HG03280 (cell line): Measurements from ENCODE around the gene ZBTB20.

Experiments
- ATAC-seq: cut with Tn5 transposase; IDR thresholded peaks from one replicate; pipeline ENCODE4 v1.9.1; 2021; ENCODE audit warnings: mild to moderate bottlenecking, moderate library complexity; ENCODE audit not compliant: unreplicated experiment

ZBTB20 gene

DNA sequence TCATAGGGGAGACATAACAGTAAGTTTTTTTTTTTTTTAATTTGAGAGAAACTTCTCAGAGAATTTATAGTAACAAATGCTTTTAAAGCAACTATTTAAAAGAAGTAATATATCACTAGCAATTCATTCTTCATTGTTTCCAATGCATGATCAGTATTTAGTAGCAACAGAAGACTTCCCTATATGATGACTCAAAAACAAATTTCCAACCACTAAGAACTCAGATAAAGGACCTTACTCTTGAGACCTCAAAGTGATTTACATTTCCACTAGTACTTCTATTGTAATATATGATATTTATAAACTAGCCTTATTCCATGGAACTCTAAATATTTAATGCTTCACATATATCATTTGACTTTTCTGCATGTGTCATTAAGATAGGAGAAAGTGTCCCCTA, 356.3 kb downstream of the ZBTB20 start:
- ATAC-seq: no peak

DNA sequence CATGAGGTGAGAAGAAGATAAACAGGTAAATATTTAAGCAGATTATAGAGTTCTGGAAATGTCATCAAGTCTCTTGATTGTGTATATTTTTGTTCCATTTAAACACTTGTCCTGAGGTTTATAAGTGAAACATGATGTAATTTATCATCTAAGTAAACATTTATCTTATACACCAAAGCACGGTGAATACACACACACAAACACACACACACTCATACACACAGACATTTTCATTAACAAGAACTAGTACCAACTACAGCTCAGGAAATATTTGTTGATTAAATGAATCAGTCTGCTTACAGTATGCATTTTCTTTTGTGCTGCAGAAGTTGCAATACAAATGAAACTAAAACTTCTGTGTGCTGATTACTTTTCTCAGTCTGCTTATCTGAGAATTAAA, 357.3 kb downstream of the ZBTB20 start:
- ATAC-seq: no peak

DNA sequence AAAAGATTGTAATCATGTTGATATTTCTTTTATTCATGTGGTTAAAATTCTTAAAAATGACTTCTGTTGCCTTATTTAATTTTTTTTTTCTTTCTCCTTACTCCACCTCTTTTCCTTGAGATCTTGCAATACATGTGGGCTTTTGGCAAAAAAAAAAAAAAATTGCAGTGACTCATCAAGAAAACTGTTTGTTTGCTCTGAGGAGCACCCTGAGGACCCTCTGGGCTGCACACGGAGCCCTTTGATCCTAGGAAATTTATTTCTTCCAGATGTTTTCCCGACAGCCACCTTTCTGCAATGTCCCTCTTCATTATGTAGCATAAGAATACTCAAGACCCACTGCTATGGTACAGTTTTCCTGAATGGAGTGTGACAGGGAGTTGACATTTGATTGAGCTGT, 371.7 kb downstream of the ZBTB20 start:
- no peak for ATAC-seq

DNA sequence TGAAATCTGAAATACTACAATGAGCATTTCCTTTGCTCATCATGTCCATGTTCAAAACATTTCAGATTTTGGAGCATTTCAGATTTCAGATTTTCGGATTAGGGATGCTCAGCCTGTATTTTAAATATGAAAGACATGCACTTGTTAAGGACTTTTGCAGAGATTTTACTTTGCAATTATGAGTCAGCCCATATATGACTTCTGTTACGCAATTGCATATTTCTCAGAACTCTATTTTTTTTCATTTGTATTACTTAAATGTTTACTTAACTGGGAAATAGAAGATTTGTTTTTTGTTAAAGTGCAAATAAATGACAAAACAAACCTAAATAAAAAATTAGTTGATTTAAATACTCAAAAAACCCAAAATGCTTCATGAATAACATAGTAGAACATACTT, 376.2 kb downstream of the ZBTB20 start:
- no peak for ATAC-seq

DNA sequence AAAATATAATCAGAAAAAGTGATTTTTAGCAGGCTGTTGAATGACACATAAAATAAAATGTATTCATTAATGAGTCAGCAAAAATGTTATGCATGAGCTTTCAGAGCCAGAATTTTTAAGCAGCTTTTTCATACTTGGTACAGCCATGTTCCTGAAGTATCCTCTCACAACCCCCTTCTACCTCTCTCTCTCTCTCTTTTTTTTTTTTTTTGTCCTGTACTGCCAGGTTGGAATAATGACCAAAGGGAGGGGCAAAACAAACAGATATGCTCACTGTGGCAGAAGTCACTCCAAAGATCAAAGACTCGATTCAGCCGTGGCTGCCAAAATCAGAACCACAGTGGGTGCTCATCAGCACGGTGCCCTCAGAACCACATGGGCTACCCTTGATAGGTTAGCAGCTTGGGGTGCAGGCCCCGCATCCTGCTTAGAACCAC, 383.0 kb downstream of the ZBTB20 start:
- ATAC-seq: no peak

DNA sequence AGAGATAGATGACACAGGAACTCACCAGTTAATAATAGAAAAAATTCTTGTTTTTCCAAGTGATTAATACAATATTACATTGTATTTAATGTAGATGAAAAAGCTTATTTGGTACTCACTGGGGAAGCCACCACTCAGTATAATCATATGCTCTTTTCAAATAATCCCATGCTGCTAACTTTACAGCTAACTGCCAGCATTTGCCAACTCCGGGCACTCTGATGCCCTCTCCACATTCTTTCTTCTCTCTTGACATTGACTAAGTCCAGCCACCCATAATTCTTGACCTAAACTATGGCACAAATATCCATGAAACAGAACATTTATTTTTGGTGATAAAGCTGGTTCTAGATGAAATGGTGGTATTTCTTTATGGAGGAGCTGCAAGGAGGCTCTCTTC, 384.9 kb downstream of the ZBTB20 start:
- no peak for ATAC-seq

DNA sequence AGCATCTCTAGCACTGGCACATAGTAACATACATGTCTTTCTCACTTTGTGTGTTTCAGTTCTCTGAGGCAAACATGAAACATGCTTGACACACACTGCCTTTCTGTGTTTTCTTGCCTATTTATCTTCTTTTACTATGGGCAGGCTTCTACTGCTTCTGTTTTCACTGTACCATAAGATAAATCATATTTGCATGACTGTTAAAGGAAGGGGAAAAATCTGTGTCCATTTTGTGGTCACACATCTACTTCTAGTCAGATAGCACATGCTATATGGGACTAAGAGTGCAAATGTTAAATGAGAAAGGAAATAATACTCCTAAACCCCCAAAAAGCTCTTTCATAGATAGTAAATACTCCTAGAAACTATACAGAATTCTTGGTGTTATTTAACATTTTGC, 386.4 kb downstream of the ZBTB20 start:
- no peak for ATAC-seq

DNA sequence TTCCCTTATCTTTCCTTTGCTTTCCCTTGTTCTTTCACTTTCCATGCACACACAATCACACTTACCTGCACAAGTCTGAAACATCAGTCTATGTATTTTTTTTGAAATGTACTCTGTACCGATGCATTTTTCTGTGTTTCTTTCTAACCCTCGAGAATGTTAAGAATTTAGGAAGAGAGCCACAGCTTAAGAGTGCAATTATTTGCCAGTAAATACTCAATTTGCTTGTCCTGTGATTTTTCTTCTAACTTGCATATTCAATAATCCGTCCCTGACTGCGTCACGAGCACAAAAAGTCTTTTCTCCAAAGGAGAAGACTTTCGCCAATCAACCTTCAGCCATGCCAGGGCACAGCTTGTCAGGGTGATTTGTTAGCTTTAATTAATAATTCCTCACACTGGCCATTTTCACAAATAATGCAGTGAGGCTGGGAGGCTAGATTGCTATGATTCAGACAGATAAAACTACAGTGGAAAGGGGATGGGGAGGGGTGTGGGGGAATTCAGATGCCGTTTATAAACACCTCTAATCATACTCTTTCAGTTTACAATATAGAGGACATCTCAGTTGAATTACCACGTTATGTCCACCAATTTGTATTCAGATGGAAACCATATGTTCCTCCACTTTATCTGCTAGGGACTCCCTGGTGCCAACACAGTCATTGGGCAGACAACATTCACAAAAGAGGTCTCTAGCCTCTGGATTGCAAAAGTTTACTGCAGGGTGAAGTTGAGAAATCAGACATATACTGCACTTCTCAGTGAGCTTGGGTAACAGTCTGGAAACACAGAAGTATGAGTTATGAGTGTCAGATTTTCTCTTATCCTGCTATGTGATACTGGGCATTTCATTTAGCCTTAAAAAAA, 388.0 kb downstream of the ZBTB20 start:
- no peak for ATAC-seq

DNA sequence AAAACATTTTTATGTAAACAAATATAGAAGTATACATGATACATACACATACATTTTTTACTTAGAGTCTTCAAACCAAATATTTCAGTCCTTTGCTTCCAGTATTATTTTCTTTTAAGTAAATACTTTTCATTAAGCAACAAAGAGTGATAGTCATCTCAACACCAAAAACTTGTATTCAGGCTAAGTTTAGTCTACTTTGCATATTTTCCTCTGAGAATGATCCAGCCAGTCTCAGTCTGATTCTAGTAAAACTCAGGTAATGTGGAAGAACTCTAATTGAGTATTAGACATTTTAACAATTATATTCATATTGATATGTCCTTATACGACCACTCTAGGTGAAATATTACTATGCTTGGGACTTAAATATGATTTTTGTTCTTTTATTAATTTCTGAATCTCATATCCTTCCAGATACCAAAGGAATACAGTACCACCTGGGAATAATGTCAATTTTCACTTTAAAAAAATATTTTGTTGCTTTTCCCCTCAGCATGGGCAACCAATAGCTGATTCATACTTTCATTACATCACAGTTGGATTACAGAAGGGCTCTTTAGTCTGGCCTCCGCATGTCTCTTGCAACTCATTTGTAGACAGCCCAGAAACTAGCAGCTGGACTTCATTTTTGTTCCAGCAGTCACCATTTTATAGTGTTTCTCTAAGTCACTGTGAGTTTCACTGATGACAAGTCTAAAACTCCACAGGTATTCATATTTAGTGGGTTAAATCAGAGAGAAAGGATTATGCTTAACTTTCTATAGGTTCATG, 390.4 kb downstream of the ZBTB20 start:
- peak; percentile 74 for ATAC-seq

DNA sequence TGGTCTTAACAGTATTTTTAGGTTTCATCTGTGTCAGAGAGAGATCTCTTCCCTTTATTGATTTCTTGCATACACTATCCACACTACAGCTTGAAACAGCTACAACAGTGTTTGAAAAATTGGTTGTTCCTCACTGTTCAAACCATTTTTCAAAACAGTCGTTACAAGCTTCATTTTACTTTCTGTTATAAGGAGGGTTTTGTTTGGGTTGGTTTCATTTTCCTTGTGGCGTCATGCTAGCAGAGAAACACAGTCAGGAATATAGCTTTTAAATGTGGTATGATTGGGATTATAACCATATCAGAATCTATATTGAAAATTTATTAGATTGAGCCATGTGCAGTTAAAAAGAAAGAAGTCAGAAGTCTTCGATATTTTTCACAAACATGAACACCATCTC, 400.6 kb downstream of the ZBTB20 start:
- ATAC-seq: no peak

DNA sequence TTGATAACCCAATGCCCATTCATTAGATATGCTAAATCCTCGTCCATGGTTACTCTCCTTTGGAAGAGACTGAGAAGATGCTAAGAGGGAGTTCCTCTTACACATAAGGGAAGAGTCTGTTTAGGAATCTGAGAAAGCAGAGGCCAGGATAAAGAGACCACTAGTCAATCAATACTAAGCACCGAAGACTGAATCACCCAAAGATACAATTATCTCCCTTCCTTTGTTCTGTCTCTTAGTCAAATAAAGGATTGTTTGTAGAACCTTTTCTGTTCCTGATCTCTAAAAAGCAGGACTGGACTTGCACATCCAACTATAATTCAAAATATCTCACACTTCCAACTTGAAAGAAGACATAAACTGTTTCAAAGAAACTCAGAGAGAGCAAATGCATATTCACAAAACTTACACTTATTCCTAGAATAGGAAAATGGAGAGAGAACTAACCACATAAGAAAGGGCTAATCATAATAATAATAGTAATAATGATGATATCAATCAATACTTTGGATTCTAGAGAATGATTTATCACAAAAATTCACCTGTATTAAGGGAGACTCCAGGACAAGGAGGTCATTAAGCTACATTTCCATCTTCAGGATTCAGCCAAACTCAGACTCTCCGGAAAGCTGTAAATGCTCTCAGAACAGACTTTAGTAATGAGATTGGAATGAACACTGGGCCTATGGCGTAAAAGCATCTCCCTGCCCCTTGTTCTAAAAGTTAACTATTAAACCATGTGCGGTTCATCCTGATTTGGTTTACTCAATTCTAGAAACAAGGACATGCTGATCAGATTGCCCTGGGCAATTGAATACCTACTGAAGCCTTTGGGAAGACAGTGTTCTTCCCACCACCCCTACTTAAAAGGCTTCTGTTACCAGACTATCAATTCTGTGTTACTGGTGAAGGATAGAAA, 401.5 kb downstream of the ZBTB20 start:
- ATAC-seq: no peak

DNA sequence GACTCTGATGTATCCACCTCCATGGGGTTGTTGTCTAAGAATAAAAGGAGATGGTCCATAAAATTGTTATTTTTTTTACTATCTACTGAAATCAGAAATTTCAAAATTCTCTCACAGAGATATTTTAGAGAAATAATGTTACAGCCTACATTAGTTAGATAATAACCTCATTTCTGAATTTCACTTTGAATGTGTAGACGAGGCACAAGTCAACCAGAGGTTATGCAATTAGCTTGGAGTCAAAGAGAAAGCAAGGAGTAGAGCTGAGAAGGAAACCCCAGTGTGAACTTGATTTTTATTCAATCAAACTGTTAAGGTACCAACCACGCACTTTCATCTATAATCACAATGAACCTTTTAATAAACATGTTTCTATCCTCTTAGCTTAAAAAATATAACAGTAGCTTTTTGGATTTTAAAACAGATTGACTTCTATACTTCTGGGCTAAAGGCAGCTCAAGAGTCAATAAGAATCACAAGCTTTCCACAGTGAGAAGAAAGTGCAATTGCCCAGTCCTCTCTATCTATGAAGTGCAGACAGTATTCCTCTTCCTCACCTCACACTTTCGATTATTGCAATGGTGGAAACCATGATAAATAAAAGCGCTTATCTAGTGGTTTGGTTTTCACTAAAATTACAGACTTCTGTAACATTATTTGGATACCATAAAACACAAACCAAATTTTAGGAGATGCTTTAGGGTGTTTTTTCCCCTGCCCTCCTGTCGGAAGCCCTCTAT, 403.2 kb downstream of the ZBTB20 start:
- ATAC-seq: no peak

DNA sequence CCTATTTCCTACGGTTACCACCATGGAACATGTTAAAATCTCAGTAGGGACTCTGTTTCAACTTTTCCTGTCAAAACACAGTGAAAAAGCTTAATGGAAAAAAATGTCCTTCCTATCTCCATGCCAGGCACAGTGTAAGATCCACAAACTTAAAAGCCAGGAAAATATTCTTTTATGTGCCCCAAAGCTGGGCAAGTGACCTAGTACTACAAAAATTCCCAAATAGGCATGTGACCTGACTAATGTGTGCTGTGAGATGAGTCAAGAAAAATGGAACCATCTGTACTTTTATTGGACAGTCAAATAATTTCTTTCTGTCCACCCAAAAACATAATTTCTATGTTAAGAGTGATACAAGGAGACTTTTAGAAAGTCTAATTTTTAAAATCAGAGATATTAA, 406.0 kb downstream of the ZBTB20 start:
- ATAC-seq: no peak

DNA sequence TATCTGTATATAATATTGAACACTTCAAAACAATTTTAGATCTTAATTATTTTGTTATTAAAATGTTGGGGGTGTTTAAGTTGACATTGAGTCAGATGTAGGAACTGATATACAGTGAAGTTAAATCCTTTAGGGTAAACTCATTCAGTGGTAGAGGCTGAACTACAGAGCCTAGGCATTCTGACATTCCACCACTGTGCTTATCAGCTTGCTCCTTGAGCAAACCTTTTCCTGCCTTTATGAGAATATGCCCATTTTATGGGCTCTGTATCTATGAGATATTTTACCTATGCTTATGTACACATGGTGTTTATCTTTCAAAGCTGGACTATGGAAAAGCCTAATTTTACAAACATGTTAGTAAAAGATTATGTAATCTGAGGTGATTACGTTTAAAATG, 407.5 kb downstream of the ZBTB20 start:
- no peak for ATAC-seq

DNA sequence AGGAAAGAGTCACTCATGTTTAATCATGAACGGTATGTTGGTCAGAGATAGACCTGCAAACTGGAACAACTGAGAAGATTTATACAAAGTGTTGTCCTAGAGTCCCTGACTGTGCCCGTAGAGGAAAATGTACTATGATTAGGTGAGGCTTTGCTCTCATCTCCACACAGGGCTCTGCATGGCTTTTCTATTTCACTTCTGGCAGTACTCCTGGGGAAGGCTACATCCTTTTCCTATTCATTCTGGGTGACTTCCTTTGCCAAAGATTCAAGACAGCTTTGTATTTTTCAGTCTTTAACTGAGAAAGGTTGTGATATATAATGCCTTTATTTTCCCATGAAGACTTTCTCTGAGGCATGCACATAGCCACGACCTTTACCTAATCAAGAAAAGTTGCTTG, 414.7 kb downstream of the ZBTB20 start:
- no peak for ATAC-seq

DNA sequence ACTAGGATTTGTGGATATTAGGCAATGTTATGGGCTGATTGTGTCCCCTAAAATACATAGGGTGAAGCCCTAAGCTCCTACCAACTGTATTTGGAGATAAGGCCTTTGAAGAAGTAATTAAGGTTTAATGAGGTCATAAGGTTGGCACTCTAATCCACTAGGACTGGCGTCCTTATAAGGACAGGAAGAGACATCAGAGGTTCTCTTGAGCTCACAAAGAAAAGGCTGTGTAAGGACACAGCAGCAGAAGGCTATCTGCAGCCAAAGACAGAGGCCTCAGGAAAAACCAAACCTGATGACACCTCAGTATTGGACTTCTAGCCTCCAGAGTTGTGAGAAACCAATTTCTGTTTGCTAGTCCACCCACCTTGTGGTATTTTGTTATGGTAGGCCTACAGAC, 416.7 kb downstream of the ZBTB20 start:
- no peak for ATAC-seq

DNA sequence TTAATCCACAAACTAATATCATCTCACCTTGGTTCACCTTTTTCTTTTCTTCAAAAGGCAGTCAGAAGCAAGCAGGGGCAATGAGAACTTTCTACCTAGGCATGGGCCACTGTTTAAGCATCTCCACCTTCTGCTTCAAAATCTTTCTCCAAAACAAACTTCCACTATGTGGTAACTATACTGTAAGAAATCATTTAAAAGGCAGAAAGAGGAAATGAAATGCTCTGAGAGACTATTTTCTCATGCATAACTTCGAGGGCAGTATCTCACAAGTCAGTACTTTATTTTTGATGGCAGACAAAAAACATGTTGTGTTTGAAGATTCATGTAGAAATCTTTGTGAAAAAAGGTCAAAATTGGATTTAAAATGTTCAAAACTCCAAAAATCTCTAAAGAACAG, 419.7 kb downstream of the ZBTB20 start:
- no peak for ATAC-seq

DNA sequence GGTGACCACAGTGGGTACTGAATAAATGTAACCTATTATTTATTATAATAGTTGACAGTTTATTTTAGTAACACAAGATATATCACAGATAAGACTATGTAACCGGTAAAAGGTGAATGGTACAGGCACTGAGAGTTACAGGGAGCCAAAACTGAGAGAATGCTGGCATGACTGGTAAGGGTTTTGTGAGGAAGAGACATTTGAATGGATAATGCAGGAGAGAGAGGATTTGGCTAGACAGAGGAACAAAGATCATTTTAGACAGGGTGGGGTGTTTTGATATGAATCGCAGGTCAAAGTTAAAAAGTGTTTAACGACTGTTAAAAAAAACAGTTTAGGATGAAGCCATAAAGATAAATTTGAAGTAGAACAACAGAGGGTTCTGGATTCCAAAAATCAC, 421.1 kb downstream of the ZBTB20 start:
- no peak for ATAC-seq

DNA sequence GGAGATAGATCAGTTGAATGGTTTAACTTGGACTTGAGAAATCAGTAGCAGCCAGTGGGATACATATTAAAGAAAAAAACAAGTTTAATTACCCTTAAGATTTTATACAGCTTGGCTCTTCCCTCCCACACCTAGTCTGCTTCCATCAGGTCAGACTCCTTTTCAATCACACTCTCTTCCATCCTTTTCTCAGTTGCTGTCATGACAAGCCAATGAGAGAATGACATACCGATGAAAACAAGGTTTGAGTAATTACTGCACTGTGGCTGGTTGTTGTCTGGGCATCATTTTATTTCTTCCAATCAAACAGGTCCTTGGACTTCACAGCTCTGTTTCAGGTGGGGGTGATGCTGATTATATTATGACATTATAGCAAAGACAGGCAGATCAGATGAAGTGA, 424.6 kb downstream of the ZBTB20 start:
- ATAC-seq: no peak

DNA sequence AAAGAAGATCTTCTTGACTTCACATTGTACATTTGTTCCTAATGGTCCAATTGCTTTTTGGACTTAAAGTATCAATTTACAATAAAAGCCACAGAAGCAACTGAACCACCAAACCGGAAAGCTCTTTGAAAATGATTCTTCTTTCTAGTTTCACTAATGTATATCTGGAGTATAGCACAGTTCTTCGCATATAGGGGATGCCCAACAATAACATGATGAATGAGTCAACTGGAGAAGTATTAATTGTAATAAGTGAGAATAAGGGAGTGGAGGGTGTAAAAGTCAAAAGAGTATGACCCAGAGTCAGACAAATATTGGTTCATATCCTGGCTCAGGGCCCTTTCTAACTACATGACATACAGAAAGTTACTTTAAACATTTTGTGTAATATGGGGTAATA, 425.2 kb downstream of the ZBTB20 start:
- peak; percentile 62 for ATAC-seq

DNA sequence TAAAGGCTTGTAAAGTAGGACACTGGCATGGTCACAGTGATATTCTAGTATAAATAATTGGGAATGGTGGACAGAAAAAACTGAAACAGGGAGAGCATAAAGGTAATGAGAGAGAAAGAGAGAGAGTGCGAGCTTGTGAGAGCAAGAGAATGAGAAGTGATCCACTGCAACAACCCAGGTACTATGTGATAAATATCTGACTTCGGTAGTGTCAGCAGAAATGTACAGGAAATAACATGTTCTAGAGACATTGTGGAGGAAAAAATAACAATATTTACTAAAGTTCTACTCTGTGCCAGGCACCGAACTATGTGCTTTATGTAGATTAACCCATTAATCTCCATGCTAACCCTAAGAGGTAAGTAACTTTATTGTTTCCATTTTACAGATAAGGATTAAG, 425.9 kb downstream of the ZBTB20 start:
- ATAC-seq: no peak
